ENCODE results near the gene TBC1D8. TPM values are rescaled to one million over a fixed set of nuclear protein-coding genes. Genes with fewer than 3 reads are reported as not detected.
A peak's percentile ranks its signal among the peaks of the same experiment; 100 is the strongest.
"Not testable (repeated sequence)": the region's sequence is repeated elsewhere in the genome, so short reads cannot be mapped to it uniquely, and the experiment has no call there.

Gene TBC1D8
- total RNA-seq, 4 donors from 2014 or later = 19.5 to 46.9 (median 24.8) TPM

DNA sequence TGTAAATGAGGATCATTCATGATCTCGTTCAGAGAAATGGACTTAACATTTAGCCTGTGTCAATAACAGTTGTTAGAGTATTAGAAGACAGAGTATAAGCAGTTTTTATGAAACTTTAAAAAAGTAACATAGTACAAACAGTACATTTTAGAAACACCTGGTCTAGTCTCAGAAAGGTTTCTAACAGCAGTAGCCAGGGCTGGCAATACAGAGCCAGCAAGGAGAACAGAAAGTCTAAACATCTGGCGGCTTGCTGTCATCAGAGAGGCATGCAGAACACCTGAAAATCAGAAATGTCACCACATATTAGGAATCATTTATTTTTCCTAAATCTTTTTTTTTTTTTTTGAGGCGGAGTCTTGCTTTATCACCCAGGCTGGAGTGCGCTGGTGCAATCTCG lies 99.0 kb downstream of the TBC1D8 start:
- H3K27ac ChIP-seq = no peak overlapping the region
- H3K4me3 ChIP-seq = no peak overlapping the region
- peaks cover 8 to 17% (median 11%) of the 10 kb centered on the region in 3 donors for H3K4me1 ChIP-seq
- TF ChIP-seq, protein P1, sequence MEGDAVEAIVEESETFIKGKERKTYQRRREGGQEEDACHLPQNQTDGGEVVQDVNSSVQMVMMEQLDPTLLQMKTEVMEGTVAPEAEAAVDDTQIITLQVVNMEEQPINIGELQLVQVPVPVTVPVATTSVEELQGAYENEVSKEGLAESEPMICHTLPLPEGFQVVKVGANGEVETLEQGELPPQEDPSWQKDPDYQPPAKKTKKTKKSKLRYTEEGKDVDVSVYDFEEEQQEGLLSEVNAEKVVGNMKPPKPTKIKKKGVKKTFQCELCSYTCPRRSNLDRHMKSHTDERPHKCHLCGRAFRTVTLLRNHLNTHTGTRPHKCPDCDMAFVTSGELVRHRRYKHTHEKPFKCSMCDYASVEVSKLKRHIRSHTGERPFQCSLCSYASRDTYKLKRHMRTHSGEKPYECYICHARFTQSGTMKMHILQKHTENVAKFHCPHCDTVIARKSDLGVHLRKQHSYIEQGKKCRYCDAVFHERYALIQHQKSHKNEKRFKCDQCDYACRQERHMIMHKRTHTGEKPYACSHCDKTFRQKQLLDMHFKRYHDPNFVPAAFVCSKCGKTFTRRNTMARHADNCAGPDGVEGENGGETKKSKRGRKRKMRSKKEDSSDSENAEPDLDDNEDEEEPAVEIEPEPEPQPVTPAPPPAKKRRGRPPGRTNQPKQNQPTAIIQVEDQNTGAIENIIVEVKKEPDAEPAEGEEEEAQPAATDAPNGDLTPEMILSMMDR (IDR thresholded peaks at IDR 0.05) = no peak
- TF ChIP-seq POLR2A (IDR thresholded peaks at IDR 0.05) = no peak
- intact Hi-C loops (cut with DNase I) = no loop called here
- H3K36me3 ChIP-seq = peaks cover 0 to 64% (median 0%) of the 10 kb centered on the region in 3 donors
- no peak for DNase-seq
- H3K9me3 ChIP-seq = no peaks in the 10 kb centered on the region
- 88 to 93% methylated on average over 5 of the region's 5 CpGs for WGBS, 2 donors
- no peaks in the 10 kb centered on the region for H3K27me3 ChIP-seq

DNA sequence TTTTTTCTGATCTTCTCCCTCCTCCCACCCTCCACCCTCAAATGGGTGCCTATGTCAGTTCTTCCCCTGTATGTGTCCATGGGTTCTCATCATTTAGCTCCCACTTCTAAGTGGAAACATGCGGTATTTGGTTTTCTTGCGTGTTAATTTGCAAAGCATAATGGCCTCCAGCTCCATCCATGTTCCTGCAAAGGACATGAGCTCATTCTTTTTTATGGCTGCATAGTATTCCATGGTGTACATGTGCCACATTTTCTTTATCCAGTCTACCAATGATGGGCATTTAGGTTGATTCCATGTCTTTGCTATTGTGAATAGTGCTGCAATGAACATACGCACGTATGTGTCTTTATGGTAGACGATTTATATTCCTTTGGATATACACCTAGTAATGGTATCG lies 100.3 kb downstream of the TBC1D8 start:
- H3K27me3 ChIP-seq; H3K27ac ChIP-seq; H3K4me3 ChIP-seq; H3K9me3 ChIP-seq; intact Hi-C loops (cut with DNase I); DNase-seq: not testable (repeated sequence)
- peaks cover 10 to 22% (median 14%) of the 10 kb centered on the region in 3 donors for H3K4me1 ChIP-seq
- peaks cover 0 to 64% (median 0%) of the 10 kb centered on the region in 3 donors for H3K36me3 ChIP-seq
- WGBS, 2 donors = 97 to 98% methylated on average over 6 of the region's 6 CpGs

DNA sequence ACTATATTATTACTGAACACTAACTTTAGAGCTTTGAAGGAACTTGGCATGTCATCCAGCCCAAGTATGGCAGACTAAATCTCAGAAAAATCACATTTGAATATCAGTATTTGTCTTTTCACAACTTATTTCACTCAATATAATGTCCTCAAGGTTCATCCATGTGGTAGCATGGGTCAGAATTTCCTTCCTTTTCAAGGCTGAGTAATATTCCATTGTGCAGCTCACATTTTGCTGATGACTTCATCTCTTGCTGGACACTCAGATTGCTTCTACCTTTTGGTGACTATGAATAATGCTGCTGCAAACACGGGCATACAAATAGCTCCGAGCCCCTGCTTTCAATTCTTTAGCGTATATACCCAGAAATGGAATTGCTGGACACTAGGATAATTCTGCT lies 102.4 kb downstream of the TBC1D8 start:
- Histone ChIP-seq H3K9me3 (no peaks in the 10 kb centered on the region), H3K27ac (no peak overlapping the region), H3K36me3 (peaks cover 0 to 72% (median 0%) of the 10 kb centered on the region in 3 donors), H3K4me3 (no peak overlapping the region), H3K4me1 (peaks cover 10 to 22% (median 14%) of the 10 kb centered on the region in 3 donors), H3K27me3 (no peaks in the 10 kb centered on the region)
- 94 to 96% methylated on average over 3 of the region's 3 CpGs for WGBS, 2 donors
- no peak for TF ChIP-seq POLR2A (IDR thresholded peaks at IDR 0.05)
- TF ChIP-seq, protein P1 (IDR thresholded peaks at IDR 0.05) = no peak
- intact Hi-C loops (cut with DNase I) = no loop called here
- DNase-seq = no peak

DNA sequence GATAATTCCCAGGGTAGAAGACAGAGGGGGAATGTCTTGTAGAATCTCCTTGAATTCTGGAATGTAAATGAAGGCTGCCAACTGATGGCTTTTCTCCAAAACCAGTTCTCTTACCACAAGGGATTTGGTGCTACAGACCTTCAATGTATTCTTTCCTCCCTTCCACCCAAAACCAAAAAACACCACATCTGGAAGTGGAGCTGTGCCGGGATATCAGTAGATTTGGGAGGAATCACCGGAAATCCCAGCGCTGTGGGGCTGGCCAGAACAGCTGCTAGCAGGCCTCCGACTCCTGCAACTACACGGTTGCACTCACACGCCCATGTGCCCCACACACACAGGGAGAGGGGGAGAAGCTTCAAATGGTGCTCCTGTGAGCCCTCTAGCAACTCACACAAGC lies 103.4 kb downstream of the TBC1D8 start:
- Histone ChIP-seq H3K4me1 (peaks cover 10 to 22% (median 14%) of the 10 kb centered on the region in 3 donors), H3K27me3 (no peaks in the 10 kb centered on the region), H3K36me3 (peaks cover 0 to 72% (median 0%) of the 10 kb centered on the region in 3 donors), H3K9me3 (no peaks in the 10 kb centered on the region), H3K4me3 (no peak overlapping the region), H3K27ac (peak overlapping the region in 3 of 4 donors; percentile 4 to 43 (median 42))
- TF ChIP-seq, protein P1 (IDR thresholded peaks at IDR 0.05) = no peak
- no peak for TF ChIP-seq POLR2A (IDR thresholded peaks at IDR 0.05)
- DNase-seq = no peak
- WGBS, 2 donors = 21 to 55% methylated on average over 3 to 6 of the region's 6 CpGs
- intact Hi-C loops (cut with DNase I) = no loop called here

DNA sequence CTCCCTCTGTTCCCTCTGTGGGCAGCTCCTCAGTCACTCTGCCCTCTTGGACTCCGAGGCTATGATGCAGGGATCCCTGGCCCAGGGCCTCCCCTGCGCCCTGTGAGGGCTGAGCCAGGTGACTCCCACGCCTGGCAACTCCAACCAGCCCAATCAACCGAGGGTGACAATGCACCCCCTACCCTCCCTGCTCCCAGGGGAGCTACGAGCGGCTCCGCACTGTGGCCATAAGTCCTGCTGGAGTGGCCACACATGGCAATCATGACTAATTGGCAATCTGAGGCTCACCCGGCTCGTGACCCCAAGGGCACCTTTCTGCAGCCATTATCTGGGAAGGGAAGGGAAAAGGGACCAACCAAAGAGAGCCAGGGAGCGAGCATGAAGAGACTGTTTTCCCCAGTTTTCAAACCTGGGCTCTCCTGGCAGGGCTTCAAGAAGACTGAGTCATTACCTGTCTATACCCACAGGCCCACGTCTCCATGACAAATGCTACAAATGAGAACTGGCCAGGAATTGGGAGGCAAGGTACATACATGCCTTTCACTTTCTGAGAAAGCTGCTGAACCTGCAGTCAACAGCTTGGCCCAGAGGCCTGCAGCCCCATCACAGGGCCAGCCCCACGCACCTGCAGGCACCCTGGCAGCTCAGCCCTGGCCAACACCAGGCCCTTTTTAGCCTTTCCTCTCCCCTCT lies 104.0 kb downstream of the TBC1D8 start:
- peak overlapping the region in 3 of 4 donors; percentile 20 to 43 (median 42) for H3K27ac ChIP-seq
- H3K9me3 ChIP-seq = no peaks in the 10 kb centered on the region
- H3K36me3 ChIP-seq = peaks cover 0 to 75% (median 0%) of the 10 kb centered on the region in 3 donors
- DNase-seq = no peak
- WGBS, 2 donors = 18 to 43% methylated on average over 4 to 12 of the region's 12 CpGs
- no peaks in the 10 kb centered on the region for H3K27me3 ChIP-seq
- TF ChIP-seq POLR2A (IDR thresholded peaks at IDR 0.05) = no peak
- TF ChIP-seq, protein P1 (IDR thresholded peaks at IDR 0.05) = no peak
- H3K4me3 ChIP-seq = no peak overlapping the region
- intact Hi-C loops (cut with DNase I) = no loop called here
- H3K4me1 ChIP-seq = peaks cover 10 to 22% (median 14%) of the 10 kb centered on the region in 3 donors

All from esophagus squamous epithelium (tissue), 5 donors.